IMR-90 (cell line): Measurements from ENCODE around the gene PMPCA. TPM values are rescaled to one million over a fixed set of nuclear protein-coding genes. Genes with fewer than 3 reads are reported as not detected.

Source experiments
- ATAC-seq: fragments of 200-7000 bp; cut with Tn5 transposase; 2 replicates; pipeline ENCODE4 v1.9.1; 2020; ENCODE audit warnings: low read depth, mild to moderate bottlenecking, moderate library complexity
- BruUV-seq: library from RNA; stranded (reverse); fragments of 400-500 nt; replicated peaks from 2 replicates; lab custom pipeline; 2021; lab: Mats Ljungman, UMichigan
- CTCF ChIA-PET: fragments of 300-600 bp; formaldehyde crosslinking; extraction: SDS; loops from one replicate; lab custom pipeline; 2021; ENCODE audit warnings: antibody characterized with exemption; lab: Yijun Ruan, JAX
- POLR2A ChIA-PET: fragments of 300-600 bp; sonication (Branson Sonifier 250); formaldehyde crosslinking; loops from one replicate; lab custom pipeline; 2022; ENCODE audit warnings: antibody characterized with exemption; ENCODE audit not compliant: unreplicated experiment; lab: Charles Lee
- DNase-seq: peaks from one replicate; pipeline ENCODE4 v3.0.0; 2013
- H2AFZ ChIP-seq: replicated peaks from 2 replicates; pipeline ENCODE3; 2013; ENCODE audit warnings: low read length, mild to moderate bottlenecking; ENCODE audit not compliant: poor library complexity
- H2AK5ac ChIP-seq: 2 replicates; pipeline ENCODE4 v1.6.1; 2013; ENCODE audit warnings: low read depth, low read length, inconsistent platforms
- H2AK9ac ChIP-seq: replicated peaks from 2 replicates; pipeline ENCODE3; 2013; ENCODE audit warnings: mild to moderate bottlenecking, low read depth, low read length, moderate library complexity; ENCODE audit not compliant: poor library complexity
- H2BK120ac ChIP-seq: 2 replicates; pipeline ENCODE4 v1.6.1; 2013; ENCODE audit warnings: low read depth, low read length, inconsistent platforms
- H2BK15ac ChIP-seq: 3 replicates; pipeline ENCODE4 v1.6.1; 2013; ENCODE audit warnings: low read depth, low read length, inconsistent platforms
- H2BK20ac ChIP-seq: 2 replicates; pipeline ENCODE4 v1.6.1; 2013; ENCODE audit warnings: low read depth, mild to moderate bottlenecking, inconsistent platforms, low read length, moderate library complexity
- H2BK5ac ChIP-seq: 2 replicates; pipeline ENCODE4 v1.6.1; 2013; ENCODE audit warnings: mild to moderate bottlenecking, low read depth, low read length, inconsistent platforms; ENCODE audit not compliant: poor library complexity, severe bottlenecking
- H3K14ac ChIP-seq: replicated peaks from 2 replicates; pipeline ENCODE4 v1.6.1; 2013; ENCODE audit warnings: low read depth, low read length, inconsistent platforms
- H3K18ac ChIP-seq: 2 replicates; pipeline ENCODE4 v1.6.1; 2013; ENCODE audit warnings: low read depth, low read length, control low read depth
- H3K23ac ChIP-seq: 2 replicates; pipeline ENCODE4 v1.6.1; 2013; ENCODE audit warnings: low read depth, low read length, inconsistent platforms
- H3K27ac ChIP-seq: 2 replicates; pipeline ENCODE4 v1.5.1; 2013; ENCODE audit warnings: mild to moderate bottlenecking, control low read depth, low read length; ENCODE audit not compliant: insufficient read depth
- H3K27me3 ChIP-seq: 2 replicates; pipeline ENCODE4 v1.6.1; 2013; ENCODE audit warnings: low read length; ENCODE audit not compliant: control insufficient read depth, insufficient read depth
- H3K36me3 ChIP-seq: 2 replicates; pipeline ENCODE4 v1.6.1; 2013; ENCODE audit warnings: low read length, mixed read lengths; ENCODE audit not compliant: control insufficient read depth, insufficient read depth
- H3K4ac ChIP-seq: 2 replicates; pipeline ENCODE4 v1.6.1; 2013; ENCODE audit warnings: low read depth, low read length, inconsistent platforms
- H3K4me1 ChIP-seq: 2 replicates; pipeline ENCODE4 v1.6.1; 2013; ENCODE audit warnings: low read length, mixed read lengths; ENCODE audit not compliant: control insufficient read depth, insufficient read depth
- H3K4me2 ChIP-seq: 2 replicates; pipeline ENCODE4 v1.6.1; 2013; ENCODE audit warnings: low read depth, mild to moderate bottlenecking, control low read depth, low read length, moderate library complexity
- H3K4me3 ChIP-seq: 2 replicates; pipeline ENCODE4 v1.5.1; 2013; ENCODE audit warnings: low read depth, mild to moderate bottlenecking, control low read depth, low read length, moderate library complexity; ENCODE audit not compliant: insufficient read depth
- H3K56ac ChIP-seq: 2 replicates; pipeline ENCODE4 v1.6.1; 2013; ENCODE audit warnings: low read length, inconsistent platforms; ENCODE audit not compliant: insufficient read depth; ENCODE audit errors: extremely low read depth
- H3K79me1 ChIP-seq, 2 experiments: 2 replicates each; pipeline ENCODE4 v1.6.1; 2013; ENCODE audit warnings: low read length in 2 of 2, inconsistent platforms in 1 of 2, low read depth in 1 of 2
- H3K9ac ChIP-seq: 2 replicates; pipeline ENCODE4 v1.6.1; 2013; ENCODE audit warnings: low read depth, low read length, control low read depth
- H3K9me1 ChIP-seq: 2 replicates; pipeline ENCODE4 v1.6.1; 2013; ENCODE audit warnings: low read length, inconsistent platforms; ENCODE audit not compliant: insufficient read depth
- H3K9me3 ChIP-seq: 2 replicates; pipeline ENCODE4 v1.6.1; 2013; ENCODE audit warnings: low read length; ENCODE audit not compliant: control insufficient read depth, insufficient read depth
- H4K20me1 ChIP-seq: 2 replicates; pipeline ENCODE4 v1.6.1; 2013; ENCODE audit warnings: low read length, inconsistent platforms; ENCODE audit not compliant: insufficient read depth
- H4K5ac ChIP-seq: 2 replicates; pipeline ENCODE4 v1.6.1; 2013; ENCODE audit warnings: mild to moderate bottlenecking, low read depth, low read length, control low read depth
- H4K8ac ChIP-seq, 2 experiments: 2 replicates each; pipeline ENCODE4 v1.6.1; 2013; ENCODE audit warnings: low read depth in 2 of 2, low read length in 2 of 2, control low read depth in 1 of 2, inconsistent platforms in 1 of 2
- H4K91ac ChIP-seq: 2 replicates; pipeline ENCODE4 v1.6.1; 2013; ENCODE audit warnings: low read depth, low read length, inconsistent platforms; ENCODE audit not compliant: insufficient read depth
- CHD1 ChIP-seq: IDR thresholded peaks from 2 replicates; pipeline ENCODE4 v1.6.1; 2012; ENCODE audit warnings: low read depth, low read length, improper control_type of control experiment
- ELK1 ChIP-seq: fragments of 150-350 bp; IDR thresholded peaks from 2 replicates; pipeline ENCODE4 v1.6.1; 2016; ENCODE audit warnings: low read depth, mild to moderate bottlenecking, low read length, moderate library complexity, borderline replicate concordance
- MAFK ChIP-seq: IDR thresholded peaks from 2 replicates; pipeline ENCODE4 v1.6.1; 2012; ENCODE audit warnings: low read depth, low read length, improper control_type of control experiment
- MAZ ChIP-seq: IDR thresholded peaks from 2 replicates; pipeline ENCODE4 v1.6.1; 2012; ENCODE audit warnings: low read depth, mild to moderate bottlenecking, low read length, improper control_type of control experiment, moderate library complexity, borderline replicate concordance
- NFE2L2 ChIP-seq: fragments of 150-350 bp; IDR thresholded peaks from 2 replicates; pipeline ENCODE4 v1.6.1; 2016; ENCODE audit warnings: low read depth, mild to moderate bottlenecking, low read length
- RCOR1 ChIP-seq: IDR thresholded peaks from 2 replicates; pipeline ENCODE4 v1.6.1; 2012; ENCODE audit warnings: mild to moderate bottlenecking, low read length, improper control_type of control experiment; ENCODE audit not compliant: insufficient replicate concordance
- RFX5 ChIP-seq: IDR thresholded peaks from 2 replicates; pipeline ENCODE4 v1.8.0; 2012; ENCODE audit warnings: low read depth, mild to moderate bottlenecking, low read length, moderate library complexity
- SMC3 ChIP-seq: fragments of 150-350 bp; IDR thresholded peaks from 2 replicates; pipeline ENCODE4 v1.6.1; 2016; ENCODE audit warnings: low read depth, mild to moderate bottlenecking, antibody characterized with exemption, low read length, moderate library complexity
- USF2 ChIP-seq: fragments of 150-350 bp; IDR thresholded peaks from 2 replicates; pipeline ENCODE4 v1.6.1; 2017; ENCODE audit warnings: mild to moderate bottlenecking, antibody characterized with exemption, low read length, low read depth
- WGBS, 2 experiments: methylation state at CpG; one replicate each; pipeline versions ENCODE4 v1.1.5 to v1.1.7; 2013; ENCODE audit warnings: missing lambda C conversion rate in 2 of 2; ENCODE audit not compliant: insufficient read length in 1 of 2; ENCODE audit errors: extremely low coverage in 2 of 2; 5-methylcytosine and 5-hydroxymethylcytosine counted together
- dilution Hi-C: fragments of 300-500 bp; cut with HindIII; formaldehyde crosslinking; loops from one replicate; pipeline ENCODE4 v1.14.3; 2018; ENCODE audit warnings: low sequenced_read_pairs; ENCODE audit not compliant: unreplicated experiment
- in situ Hi-C: fragments of 300-500 bp; cut with MboI; formaldehyde crosslinking; loops from 3 replicates; pipeline ENCODE4 v1.14.3; 2019; ENCODE audit warnings: low sequenced_read_pairs, inconsistent platforms, mixed read lengths
- intact Hi-C: fragments of 100-400 bp; cut with micrococcal nuclease; formaldehyde crosslinking; loops from 2 replicates; pipeline ENCODE4 v1.10.0; 2022
- polyA plus RNA-seq, 3 experiments: library from polyadenylated mRNA; depleted of rRNA; stranded (reverse); fragments of >200 nt; gene quantifications; 2 replicates each; pipeline ENCODE4 v1.2.3, GENCODE V29; 2012; ENCODE audit warnings: low replicate concordance in 1 of 3
- total RNA-seq: library from RNA; depleted of rRNA; stranded (reverse); fragments of >200 nt; gene quantifications from 2 replicates; pipeline ENCODE4 v1.2.3, GENCODE V29; 2012
- TF ChIP-seq, protein P1 (sequence below): conservative IDR thresholded peaks from 2 replicates; pipeline ENCODE4 v1.5.1; 2012; ENCODE audit warnings: mild to moderate bottlenecking, low read depth, low read length, improper control_type of control experiment

The PMPCA gene
- total and polyA plus RNA-seq, 2 of the 4 experiments (the other 2 are of a cell fraction) = 62.6 to 95.8 TPM

DNA sequence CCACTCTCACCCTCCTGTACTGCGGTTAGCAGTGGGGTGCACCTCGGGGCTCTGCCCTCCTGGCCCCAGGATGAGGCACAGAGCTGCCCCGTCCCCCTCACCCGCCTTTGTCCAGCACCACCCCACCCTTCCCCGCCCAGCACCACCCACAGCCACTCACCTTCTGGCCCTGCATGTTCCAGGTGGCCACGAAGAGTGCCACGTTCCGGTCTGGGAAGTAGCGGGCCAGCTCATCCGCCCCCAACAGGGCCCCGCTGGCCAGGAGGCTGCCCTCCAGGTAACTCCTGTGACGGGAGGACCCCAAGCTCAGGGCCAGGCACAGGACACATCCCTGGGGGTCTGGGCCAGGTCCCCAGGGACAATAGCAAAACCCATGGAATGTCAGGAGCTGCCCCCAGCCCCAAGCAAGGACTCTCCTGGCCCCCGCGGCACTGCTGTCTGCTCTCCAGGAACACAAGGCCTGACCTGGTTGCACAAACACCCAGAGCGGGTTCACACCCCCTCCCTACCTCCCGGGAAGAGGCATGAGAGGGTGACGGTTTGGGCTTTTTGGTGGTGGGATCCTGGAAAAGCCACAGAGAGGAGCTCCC is 24.2 kb downstream of the PMPCA start:
- Histone ChIP-seq H3K9ac (no peak overlapping the region), H3K56ac (no peak overlapping the region), H2AK5ac (no peak overlapping the region), H2BK20ac (no peak overlapping the region), H2AK9ac (no peak overlapping the region), H3K18ac (no peak overlapping the region), H3K36me3 (peaks cover 33% of the 10 kb centered on the region), H3K27me3 (no peaks in the 10 kb centered on the region), H4K5ac (no peak overlapping the region), H2BK15ac (no peak overlapping the region), H3K4me1 (peaks cover 4% of the 10 kb centered on the region; the same call in 1 of the 2 replicates), H3K79me1 (peaks cover 6 to 62% of the 10 kb centered on the region in 2 experiments), H4K20me1 (peaks cover 54% of the 10 kb centered on the region), H2AFZ (no peak overlapping the region), H3K23ac (no peak overlapping the region), H3K4ac (no peak overlapping the region), H2BK120ac (no peak overlapping the region), H4K8ac (no peak overlapping the region), H2BK5ac (no peak overlapping the region), H3K9me3 (no peaks in the 10 kb centered on the region), H3K27ac (no peak overlapping the region), H3K4me2 (no peak overlapping the region), H3K4me3 (no peak overlapping the region), H4K91ac (no peak overlapping the region), H3K14ac (no peak overlapping the region), H3K9me1 (peaks cover 8% of the 10 kb centered on the region; the same call in 1 of the 2 replicates)
- 93% methylated on average over 9 of the region's 17 CpGs; no CpG with 5 or more reads in 1 of the 2 experiments for WGBS, 2 experiments
- dilution Hi-C loops = no loop called here
- BruUV-seq = no TSS peak
- POLR2A ChIA-PET = no interaction called here
- no peak for DNase-seq
- no peak for ATAC-seq
- intact Hi-C loops = no loop called here
- no peak for TF ChIP-seq RFX5
- no peak for TF ChIP-seq USF2
- TF ChIP-seq MAFK = no peak
- TF ChIP-seq, protein P1, sequence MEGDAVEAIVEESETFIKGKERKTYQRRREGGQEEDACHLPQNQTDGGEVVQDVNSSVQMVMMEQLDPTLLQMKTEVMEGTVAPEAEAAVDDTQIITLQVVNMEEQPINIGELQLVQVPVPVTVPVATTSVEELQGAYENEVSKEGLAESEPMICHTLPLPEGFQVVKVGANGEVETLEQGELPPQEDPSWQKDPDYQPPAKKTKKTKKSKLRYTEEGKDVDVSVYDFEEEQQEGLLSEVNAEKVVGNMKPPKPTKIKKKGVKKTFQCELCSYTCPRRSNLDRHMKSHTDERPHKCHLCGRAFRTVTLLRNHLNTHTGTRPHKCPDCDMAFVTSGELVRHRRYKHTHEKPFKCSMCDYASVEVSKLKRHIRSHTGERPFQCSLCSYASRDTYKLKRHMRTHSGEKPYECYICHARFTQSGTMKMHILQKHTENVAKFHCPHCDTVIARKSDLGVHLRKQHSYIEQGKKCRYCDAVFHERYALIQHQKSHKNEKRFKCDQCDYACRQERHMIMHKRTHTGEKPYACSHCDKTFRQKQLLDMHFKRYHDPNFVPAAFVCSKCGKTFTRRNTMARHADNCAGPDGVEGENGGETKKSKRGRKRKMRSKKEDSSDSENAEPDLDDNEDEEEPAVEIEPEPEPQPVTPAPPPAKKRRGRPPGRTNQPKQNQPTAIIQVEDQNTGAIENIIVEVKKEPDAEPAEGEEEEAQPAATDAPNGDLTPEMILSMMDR = no peak
- TF ChIP-seq CHD1 = no peak
- TF ChIP-seq RCOR1 = no peak
- no peak for TF ChIP-seq MAZ
- TF ChIP-seq NFE2L2 = no peak
- no peak for TF ChIP-seq ELK1
- TF ChIP-seq SMC3 = no peak
- in situ Hi-C loops = no loop called here
- CTCF ChIA-PET = no interaction called here
